Measurements from ENCODE around the gene NEDD8.
A peak's percentile ranks its signal among the peaks of the same experiment; 100 is the strongest.
"Not testable (repeated sequence)": the region's sequence is repeated elsewhere in the genome, so short reads cannot be mapped to it uniquely, and the experiment has no call there.

NEDD8 gene

DNA sequence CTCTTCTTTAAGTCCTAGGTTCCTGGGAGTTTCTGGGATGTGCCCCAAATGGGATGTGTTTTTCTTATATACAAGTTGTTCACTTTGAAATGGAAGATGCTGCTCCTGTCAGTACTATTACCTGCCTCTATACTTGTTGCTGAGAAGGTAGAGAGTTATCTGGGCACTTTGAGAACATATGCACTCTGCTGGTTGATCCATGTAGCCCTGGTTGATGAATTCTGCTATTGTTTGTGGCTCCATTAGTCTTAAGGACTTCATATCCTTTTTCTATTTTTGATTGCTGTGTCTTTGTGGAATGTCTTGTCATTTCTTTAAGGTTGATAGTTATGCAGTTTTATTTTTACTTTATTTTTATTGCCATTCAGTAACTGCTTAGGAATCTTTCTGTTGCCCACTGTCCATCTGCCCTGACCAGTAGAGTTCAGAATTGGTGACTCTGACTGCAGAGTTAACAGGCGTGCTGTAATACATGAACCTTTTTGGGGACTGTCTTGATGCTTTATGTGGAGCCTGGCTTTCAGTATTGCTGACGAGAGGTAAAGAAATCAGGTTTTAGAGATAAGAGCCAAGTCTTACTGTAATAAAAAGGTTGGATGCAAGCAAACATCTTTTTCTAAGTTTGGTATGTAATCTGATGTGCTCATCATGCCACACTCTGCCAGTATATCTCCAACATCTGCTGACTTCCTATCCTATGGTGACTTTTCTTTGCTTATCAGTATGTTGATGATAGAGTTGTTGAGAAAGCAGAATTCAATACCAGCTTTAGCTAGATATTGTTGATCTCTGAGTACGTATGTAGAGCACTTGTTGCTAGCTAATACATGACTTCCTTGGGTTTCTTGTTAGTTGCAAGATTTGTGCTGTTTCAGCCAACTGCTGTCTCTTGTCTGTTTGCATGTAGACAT is 2.2 kb upstream of the NEDD8 start:
- peaks cover 32% of the 10 kb centered on the region for H3K36me3 Mint-ChIP-seq
- ATAC-seq (ENCODE audit: low read depth) (no peak), DNase-seq (ENCODE audit: low spot score in 2 of 2) (no peak)
- H3K4me3 Mint-ChIP-seq, result peak overlapping the region; percentile 9
- no peaks in the 10 kb centered on the region for H3K27me3 Mint-ChIP-seq
- peaks cover 33% of the 10 kb centered on the region for H3K4me1 Mint-ChIP-seq
- peak overlapping the region; percentile 50 for H3K27ac Mint-ChIP-seq
- H3K9me3 Mint-ChIP-seq, result no peaks in the 10 kb centered on the region

DNA sequence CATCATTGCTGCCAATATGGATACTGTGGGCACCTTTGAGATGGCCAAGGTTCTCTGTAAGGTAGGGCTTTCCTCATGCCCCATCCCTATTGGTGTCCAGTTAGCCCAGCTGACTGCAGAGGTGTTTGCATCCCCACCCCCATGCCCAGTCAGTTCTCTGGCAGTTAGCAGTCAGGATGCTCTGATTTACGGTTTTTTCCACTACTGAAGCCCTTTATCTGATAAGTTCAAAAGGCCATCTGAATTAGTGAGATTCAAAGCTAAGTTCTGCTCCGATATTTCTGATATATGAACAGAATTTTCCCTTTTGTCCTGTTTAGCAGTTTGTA is 1.3 kb upstream of the NEDD8 start:
- peaks cover 28% of the 10 kb centered on the region for H3K36me3 Mint-ChIP-seq

DNA sequence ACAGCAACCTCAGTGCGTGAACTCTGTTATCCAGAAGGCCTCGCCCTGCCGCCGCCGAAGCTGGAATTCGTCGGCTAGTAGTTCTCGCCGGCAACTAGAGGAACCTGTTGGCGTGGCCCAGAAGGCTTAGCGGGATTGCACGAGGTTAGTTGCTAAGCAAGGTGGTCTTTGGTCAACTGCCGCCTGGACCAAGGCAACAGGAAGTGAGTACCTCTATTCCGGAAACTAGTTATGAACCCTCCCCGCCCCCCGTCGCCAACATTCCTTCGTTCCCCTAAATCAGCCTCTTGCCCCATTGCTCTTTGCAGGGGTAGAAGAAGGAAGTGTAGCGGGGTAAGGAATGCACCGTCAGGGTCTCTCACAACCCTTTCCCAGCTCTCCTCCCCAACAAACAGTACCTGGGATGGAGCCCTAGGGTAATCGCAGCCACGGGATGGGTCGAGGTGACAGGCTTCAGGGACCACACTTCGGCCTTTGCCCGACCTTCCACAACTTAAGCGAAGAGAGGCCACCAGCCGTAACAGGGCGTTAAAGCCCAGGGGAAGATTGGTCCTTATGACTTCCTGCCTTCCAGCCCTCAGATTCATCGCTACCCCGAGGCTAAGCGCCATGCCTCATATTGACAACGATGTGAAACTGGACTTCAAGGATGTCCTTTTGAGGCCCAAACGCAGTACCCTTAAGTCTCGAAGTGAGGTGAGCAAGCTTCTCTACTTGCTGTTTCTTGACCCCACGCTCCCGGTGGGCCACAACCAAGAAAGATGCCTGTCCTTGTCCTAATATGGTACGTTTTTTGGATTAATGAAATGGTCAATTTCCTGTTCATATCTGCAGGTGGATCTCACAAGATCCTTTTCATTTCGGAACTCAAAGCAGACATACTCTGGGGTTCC is 724 bp upstream of the NEDD8 start, which contains the start of gene GMPR2:
TSS of gene GMPR2 (plus strand) at position 285 of the 893 bp plus-strand sequence. CDS start at position 610, 325 bp downstream.
- Mint-ChIP-seq H3K9me3 (no peaks in the 10 kb centered on the region), H3K36me3 (peaks cover 23% of the 10 kb centered on the region), H3K27me3 (no peaks in the 10 kb centered on the region), H3K4me3 (peak within 1 kb of the TSS; percentile 93), H3K4me1 (peaks cover 28% of the 10 kb centered on the region), H3K27ac (peak within 1 kb of the TSS; percentile 85)
- ATAC-seq (ENCODE audit: low read depth) (peak; percentile 43), DNase-seq (ENCODE audit: low spot score in 2 of 2) (no peak)

More for the DNA sequence above, 1.3 kb upstream of the NEDD8 start:
- Mint-ChIP-seq H3K27ac (peak overlapping the region; percentile 85), H3K27me3 (no peaks in the 10 kb centered on the region), H3K4me3 (peak overlapping the region; percentile 93), H3K4me1 (peaks cover 32% of the 10 kb centered on the region), H3K9me3 (no peaks in the 10 kb centered on the region)
- ATAC-seq (ENCODE audit: low read depth), result no peak
- DNase-seq (ENCODE audit: low spot score in 2 of 2), result no peak

GRCh38 chr14:24231263-24232120 is 675 bp downstream of the NEDD8 start:
- DNase-seq (ENCODE audit: low spot score in 2 of 2) (no peak), ATAC-seq (ENCODE audit: low read depth) (no peak)
- Mint-ChIP-seq H3K4me1 (peaks cover 24% of the 10 kb centered on the region), H3K27me3 (no peaks in the 10 kb centered on the region), H3K27ac (peak overlapping the region; percentile 85), H3K9me3 (no peaks in the 10 kb centered on the region), H3K4me3 (peak overlapping the region; percentile 93), H3K36me3 (peaks cover 17% of the 10 kb centered on the region)

- H3K4me1 Mint-ChIP-seq, result peaks cover 17% of the 10 kb centered on the region
- no peak overlapping the region for H3K27ac Mint-ChIP-seq
- DNase-seq (ENCODE audit: low spot score in 2 of 2) (no peak), ATAC-seq (ENCODE audit: low read depth) (no peak)
- no peak overlapping the region for H3K4me3 Mint-ChIP-seq
- H3K36me3 Mint-ChIP-seq, result peaks cover 7% of the 10 kb centered on the region
- H3K9me3 Mint-ChIP-seq, result no peaks in the 10 kb centered on the region
- no peaks in the 10 kb centered on the region for H3K27me3 Mint-ChIP-seq
These were observed 3.3 kb downstream of the NEDD8 start for GRCh38 chr14:24228902-24229301.

DNA sequence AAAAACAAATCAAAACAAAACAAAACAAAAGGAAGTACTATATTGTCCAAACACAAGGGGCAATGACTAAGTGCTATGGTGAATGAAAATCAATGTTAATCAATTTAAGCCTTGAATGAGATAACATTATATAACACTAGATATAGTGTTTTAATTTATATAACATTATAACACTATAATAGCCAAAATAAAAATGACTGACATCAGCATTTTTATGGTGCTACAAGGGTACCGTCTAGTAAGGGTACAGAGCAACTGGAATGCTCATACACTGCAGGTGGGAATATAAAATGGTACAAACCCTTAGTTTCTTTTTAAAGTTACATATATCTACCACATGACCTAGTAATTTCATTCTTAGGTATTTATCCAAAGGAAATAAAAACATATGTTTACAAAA is 5.7 kb downstream of the NEDD8 start:
- Mint-ChIP-seq H3K9me3 (no peaks in the 10 kb centered on the region), H3K27ac (no peak overlapping the region), H3K27me3 (no peaks in the 10 kb centered on the region), H3K36me3 (peaks cover 7% of the 10 kb centered on the region), H3K4me3 (no peak overlapping the region), H3K4me1 (peaks cover 15% of the 10 kb centered on the region)
- DNase-seq (ENCODE audit: low spot score in 2 of 2), result no peak
- ATAC-seq (ENCODE audit: low read depth), result no peak

GRCh38 chr14:24224618-24225071 is 7.5 kb downstream of the NEDD8 start:
- Mint-ChIP-seq H3K27me3 (no peaks in the 10 kb centered on the region), H3K36me3 (peaks cover 8% of the 10 kb centered on the region), H3K27ac (no peak overlapping the region), H3K9me3 (no peaks in the 10 kb centered on the region), H3K4me3 (no peak overlapping the region), H3K4me1 (peaks cover 12% of the 10 kb centered on the region)
- no peak for DNase-seq (ENCODE audit: low spot score in 2 of 2)
- ATAC-seq (ENCODE audit: low read depth), result no peak

- not testable (repeated sequence) for ATAC-seq (ENCODE audit: low read depth); H3K27me3 Mint-ChIP-seq; H3K4me3 Mint-ChIP-seq; H3K27ac Mint-ChIP-seq; DNase-seq (ENCODE audit: low spot score in 2 of 2); H3K9me3 Mint-ChIP-seq
- Mint-ChIP-seq H3K4me1 (peaks cover 13% of the 10 kb centered on the region), H3K36me3 (peaks cover 12% of the 10 kb centered on the region)
These were observed 9.2 kb downstream of the NEDD8 start for GRCh38 chr14:24222987-24223386.

DNA sequence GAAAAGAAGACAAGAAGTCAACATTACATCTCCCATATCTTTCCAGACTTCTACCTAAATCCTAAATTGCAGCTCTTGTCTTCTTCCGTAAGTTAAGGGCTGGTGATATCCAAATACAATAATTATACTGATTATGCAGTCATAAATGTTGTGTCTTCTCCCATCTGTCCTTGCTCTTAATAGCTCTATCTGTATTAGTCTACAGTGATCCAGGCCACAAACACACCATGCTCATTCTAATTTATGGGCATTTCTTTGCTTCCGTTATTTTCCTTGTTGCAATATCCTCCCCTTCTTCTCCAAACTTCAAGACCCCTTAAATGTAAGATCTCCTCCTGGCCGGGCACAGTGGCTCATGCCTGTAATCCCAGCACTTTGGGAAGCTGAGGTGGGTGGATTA is 12.6 kb downstream of the NEDD8 start:
- Mint-ChIP-seq H3K4me1 (peaks cover 14% of the 10 kb centered on the region), H3K4me3 (no peak overlapping the region), H3K9me3 (no peaks in the 10 kb centered on the region), H3K27ac (no peak overlapping the region), H3K36me3 (peaks cover 6% of the 10 kb centered on the region), H3K27me3 (no peaks in the 10 kb centered on the region)
- ATAC-seq (ENCODE audit: low read depth) (no peak), DNase-seq (ENCODE audit: low spot score in 2 of 2) (no peak)

DNA sequence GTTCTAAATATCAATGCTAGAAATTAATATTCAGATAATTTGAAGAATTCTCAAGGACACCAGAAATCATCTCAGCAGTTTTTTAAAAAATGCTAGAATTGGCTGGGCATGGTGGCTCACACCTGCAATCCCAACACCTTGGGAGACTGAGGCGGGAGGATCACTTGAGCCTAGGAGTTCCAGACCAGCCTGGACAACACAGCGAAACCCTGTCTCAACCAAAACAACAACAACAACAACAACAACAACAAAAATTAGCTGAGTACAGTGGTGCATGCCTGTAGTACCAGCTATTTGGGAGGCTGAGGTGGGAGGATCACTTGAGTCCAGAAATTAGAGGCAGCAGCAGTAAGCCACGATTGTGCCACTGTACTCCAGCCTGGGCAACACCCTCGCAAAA is 13.1 kb downstream of the NEDD8 start:
- Mint-ChIP-seq H3K27ac (no peak overlapping the region), H3K36me3 (peaks cover 6% of the 10 kb centered on the region), H3K27me3 (no peaks in the 10 kb centered on the region), H3K9me3 (no peaks in the 10 kb centered on the region), H3K4me3 (no peak overlapping the region), H3K4me1 (peaks cover 16% of the 10 kb centered on the region)
- ATAC-seq (ENCODE audit: low read depth), result no peak
- DNase-seq (ENCODE audit: low spot score in 2 of 2), result no peak

DNA sequence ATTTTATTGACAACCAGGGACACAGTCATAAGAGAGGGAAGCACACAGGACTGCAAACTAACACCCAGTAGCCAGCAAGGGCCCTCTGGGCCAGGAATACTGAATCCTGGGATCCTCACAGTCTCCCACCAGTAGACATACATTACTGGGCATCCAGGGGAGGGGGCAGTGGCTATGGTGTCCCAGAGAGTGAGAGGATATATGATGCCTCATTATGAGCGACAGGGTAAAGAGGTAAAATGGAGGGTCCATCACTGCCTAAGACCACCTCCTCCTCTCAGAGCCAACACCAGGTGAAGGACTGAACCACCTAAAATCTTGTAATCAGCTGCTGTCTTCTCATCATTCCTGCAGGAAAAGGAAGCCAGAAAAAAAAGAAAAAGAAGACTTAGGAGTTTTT is 15.3 kb downstream of the NEDD8 start:
- not testable (repeated sequence) for ATAC-seq (ENCODE audit: low read depth)

GRCh38 chr14:24216345-24216699 is 15.8 kb downstream of the NEDD8 start:
- no peak for ATAC-seq (ENCODE audit: low read depth)
- Mint-ChIP-seq H3K4me3 (peak overlapping the region; percentile 95), H3K27me3 (no peaks in the 10 kb centered on the region), H3K4me1 (peaks cover 30% of the 10 kb centered on the region), H3K27ac (peak overlapping the region; percentile 92), H3K36me3 (peaks cover 9% of the 10 kb centered on the region), H3K9me3 (no peaks in the 10 kb centered on the region)
- no peak for DNase-seq (ENCODE audit: low spot score in 2 of 2)

More for the DNA sequence above, 15.3 kb downstream of the NEDD8 start:
- not testable (repeated sequence) for DNase-seq (ENCODE audit: low spot score in 2 of 2); H3K27ac Mint-ChIP-seq; H3K36me3 Mint-ChIP-seq; H3K4me3 Mint-ChIP-seq; H3K27me3 Mint-ChIP-seq; H3K9me3 Mint-ChIP-seq
- H3K4me1 Mint-ChIP-seq, result peaks cover 26% of the 10 kb centered on the region

DNA sequence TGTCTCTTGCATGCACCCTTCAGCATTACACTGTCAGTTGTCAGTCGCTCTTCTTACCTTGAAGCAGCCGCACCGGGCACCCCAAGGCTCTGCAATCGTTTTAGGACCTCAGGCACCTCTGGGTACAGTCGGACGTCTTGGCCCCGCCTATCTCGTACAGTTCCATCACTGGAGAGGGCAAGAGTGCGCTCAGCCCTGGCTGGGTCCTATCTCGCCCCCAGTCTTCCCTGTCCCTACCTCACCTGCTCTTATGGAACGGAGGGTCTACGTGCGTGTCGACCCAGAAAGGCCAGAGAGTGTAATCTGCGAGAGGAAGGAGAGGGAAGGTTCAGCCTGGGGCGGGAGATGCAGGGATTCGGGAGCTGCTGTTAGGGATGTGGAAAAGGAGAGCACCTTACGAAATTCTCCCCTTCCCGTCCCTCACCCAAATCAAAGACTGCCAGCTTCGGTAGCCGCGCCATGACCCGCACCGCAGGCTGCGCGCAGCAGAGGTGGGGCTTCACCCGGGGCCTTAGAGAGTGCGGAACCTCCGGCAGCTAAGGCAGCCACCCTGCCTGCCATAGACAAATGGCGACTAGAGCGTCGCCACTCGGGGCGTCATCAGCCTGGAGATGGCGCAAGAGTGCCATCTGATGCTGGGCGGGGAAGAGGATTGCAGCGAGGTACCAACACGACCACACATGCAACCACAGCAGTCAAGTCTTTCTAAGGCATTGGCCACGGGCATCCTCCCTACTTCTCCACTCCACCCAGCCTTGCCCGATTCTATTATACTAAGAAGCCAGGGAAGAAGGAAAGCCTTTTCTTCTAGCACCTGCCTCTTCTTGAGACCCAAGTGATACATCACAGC is 16.4 kb downstream of the NEDD8 start, which contains the start of gene MDP1:
TSS of gene MDP1 (minus strand) at position 572 of the 850 bp plus-strand sequence. CDS start at position 461, 111 bp downstream.
- no peaks in the 10 kb centered on the region for H3K27me3 Mint-ChIP-seq

More for the DNA sequence above, 16.4 kb downstream of the NEDD8 start, which contains the start of gene MDP1:
- H3K9me3 Mint-ChIP-seq, result no peaks in the 10 kb centered on the region
- ATAC-seq (ENCODE audit: low read depth) (peak; percentile 70), DNase-seq (ENCODE audit: low spot score in 2 of 2) (peak; percentile 79 to 81)
- peaks cover 31% of the 10 kb centered on the region for H3K4me1 Mint-ChIP-seq
- H3K4me3 Mint-ChIP-seq, result peak within 1 kb of the TSS; percentile 95
- H3K27ac Mint-ChIP-seq, result peak within 1 kb of the TSS; percentile 92
- H3K36me3 Mint-ChIP-seq, result peaks cover 10% of the 10 kb centered on the region

Measured in memory B cell (primary cell).